HT1080 (cell line): ENCODE results near the gene SCYGR5. TPM values are rescaled to one million over a fixed set of nuclear protein-coding genes. Genes with fewer than 3 reads are reported as not detected.
"Not testable (repeated sequence)": the region's sequence is repeated elsewhere in the genome, so short reads cannot be mapped to it uniquely, and the experiment has no call there.

Source experiments
- DNase-seq: peaks from one replicate; pipeline ENCODE4 v3.0.0-alpha.2; 2015; ENCODE audit warnings: low read depth
- total RNA-seq: library from RNA; depleted of rRNA; stranded (reverse); fragments of >200 nt; shearing (Covaris generic); gene quantifications from 2 replicates; pipeline ENCODE4 v1.2.3, GENCODE V29; 2014; rRNA removed

SCYGR5 gene
- total RNA-seq, 1 experiment from 2014 or later = not detected

DNA sequence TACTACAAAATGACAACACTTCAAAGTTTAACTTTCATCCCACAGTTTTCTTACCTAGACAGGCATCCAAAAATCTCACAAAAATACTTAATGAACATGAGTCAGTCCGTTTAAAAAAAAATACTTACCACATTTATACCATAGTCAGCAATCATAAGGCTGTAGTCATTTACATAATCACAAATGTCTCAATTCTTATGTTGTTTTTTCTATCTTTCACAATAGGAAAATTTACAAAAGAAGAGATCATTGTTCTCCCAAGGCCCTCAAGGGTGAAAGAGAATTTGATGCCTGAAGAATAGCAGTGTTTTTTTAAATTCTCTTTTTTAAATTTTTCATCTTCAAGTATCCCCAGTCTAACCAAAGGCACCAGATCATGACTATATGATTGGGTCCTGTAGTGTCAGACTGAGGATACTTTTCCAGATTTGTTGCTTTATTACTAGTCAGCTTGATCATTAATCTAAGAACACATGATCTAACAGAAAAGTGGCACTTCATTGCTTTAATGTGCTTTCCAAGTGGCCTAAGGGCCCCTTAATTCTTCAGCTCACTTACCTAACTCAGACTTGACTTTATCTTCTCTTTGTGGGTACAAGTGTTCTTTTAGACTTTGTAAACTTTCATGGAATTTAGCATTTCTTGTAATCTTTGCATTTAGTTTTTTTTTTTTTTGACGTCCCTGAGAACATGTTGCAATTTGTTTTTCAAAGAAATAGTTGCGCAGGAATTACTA, 4.7 kb downstream of the SCYGR5 start:
- DNase-seq = no peak

DNA sequence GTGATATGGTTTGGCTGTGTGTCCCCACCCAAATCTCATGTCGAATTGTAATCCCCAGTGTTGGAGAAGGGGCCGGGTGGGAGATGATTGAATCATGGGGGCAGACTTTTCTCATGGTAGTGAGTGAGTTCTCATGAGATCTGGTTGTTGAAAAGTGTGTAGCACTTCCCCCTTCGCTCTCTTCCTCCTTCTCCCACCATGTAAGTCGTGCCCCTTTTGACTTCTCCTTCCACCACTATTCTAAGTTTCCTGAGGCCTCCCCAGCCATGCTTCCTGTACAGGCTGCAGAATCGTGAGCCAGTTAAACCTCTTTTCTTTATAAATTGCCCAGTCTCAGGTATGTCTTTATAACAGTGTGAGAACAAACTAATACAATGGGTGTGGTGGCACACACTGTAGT, 7.0 kb downstream of the SCYGR5 start:
- not testable (repeated sequence) for DNase-seq

DNA sequence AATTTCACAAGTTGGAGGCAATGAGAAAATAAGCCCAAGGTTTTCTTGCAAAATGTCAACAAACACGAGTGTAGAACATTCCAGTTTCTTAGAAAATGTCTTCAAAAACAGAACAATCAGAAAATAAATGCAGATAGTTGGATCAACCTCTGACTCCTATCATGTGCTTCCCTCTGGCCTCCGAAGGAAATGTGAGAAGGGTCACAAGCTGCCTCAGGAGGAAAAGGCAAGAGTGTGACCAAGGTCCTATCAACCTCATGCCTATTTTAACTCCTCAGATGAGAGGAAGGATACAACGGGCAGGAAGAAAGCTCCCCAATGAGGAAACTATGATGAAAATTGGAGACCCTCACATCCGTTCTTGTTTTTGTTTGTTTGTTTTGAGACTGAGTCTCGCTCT, 7.9 kb downstream of the SCYGR5 start:
- no peak for DNase-seq

DNA sequence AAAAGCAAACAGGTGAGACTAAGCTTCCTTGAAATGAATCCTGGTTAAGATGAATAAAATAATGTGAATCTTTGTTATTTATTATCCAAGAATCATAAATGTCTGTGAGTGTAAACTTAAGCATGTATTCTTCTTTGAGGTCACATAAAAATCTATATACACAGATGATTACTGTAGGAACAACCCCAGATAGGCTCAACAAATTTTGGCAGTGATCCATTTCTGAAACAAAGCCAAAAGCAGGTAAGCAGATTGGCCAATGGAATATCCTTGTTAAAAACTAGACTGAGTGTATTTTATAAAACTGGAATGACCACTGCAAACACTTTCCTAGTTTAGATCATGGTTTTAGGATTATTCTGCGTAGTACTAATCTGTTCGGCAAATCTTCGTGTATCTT, 11.3 kb downstream of the SCYGR5 start:
- no peak for DNase-seq

DNA sequence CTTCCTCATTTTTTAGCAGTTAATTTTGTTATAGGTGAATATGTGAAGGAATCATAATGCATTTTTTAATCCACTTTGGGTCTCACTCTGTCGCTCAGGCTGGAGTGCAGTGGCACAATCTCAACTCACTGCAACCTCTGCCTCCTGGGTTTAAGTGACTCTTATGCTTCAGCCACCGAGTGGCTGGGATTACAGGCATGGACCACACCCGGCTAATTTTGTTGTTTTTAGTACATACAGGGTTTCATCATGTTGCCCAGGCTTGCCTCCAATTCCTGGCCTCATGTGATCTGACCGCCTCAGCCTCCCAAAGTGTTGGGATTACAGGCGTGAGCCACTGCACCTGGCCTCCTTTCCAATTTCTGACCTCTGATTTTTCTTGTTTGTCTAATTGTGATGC, 17.7 kb downstream of the SCYGR5 start:
- DNase-seq = no peak

DNA sequence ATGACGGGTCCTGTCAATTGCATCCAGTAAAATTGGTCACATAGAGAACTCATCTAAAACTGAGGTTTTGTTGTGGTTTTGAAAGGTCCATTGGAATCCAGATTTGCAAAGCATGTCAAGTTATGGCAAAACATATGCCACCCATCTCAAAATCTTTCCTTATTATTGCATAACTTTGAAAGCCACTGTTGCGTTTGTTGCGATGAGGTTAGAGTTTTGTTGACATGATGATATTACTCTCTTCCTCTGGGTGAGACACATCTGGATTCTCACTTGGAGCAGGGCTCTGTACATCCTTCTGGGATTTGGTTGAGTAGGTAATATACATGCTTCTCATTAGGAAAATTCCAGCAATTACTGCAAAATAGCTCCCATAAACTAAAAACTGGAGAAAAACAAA, 20.6 kb downstream of the SCYGR5 start:
- no peak for DNase-seq

DNA sequence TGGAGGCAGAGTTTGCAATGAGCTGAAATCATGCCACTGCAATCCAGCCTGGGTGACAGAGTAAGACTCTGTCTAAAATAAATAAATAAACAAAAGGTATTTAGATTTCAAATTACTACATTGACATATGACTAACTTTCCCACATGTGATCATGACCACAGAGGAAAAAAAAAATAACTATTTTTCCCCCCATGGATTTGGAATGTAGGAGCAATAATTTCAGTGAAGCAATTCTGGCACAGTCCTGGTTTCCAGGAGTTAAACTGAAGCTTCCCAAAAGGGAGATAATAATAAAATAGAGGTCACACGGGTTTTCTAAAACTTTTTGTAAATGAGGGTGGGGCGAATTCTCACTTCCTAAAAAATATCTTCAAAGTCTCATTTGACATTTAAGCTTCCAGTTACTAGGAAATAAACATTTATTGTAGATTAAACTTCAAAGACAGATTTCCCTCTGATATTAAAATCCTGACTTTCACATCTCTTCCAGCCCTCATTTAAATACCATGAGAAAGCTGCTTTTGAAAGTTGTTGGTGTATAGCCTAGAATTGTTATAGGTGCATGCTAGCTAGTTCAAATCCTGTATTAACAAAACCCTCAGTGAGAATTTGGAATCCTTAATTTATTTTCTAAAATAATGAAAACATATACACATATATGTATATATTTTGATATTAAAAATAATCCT, 30.5 kb downstream of the SCYGR5 start:
- no peak for DNase-seq

DNA sequence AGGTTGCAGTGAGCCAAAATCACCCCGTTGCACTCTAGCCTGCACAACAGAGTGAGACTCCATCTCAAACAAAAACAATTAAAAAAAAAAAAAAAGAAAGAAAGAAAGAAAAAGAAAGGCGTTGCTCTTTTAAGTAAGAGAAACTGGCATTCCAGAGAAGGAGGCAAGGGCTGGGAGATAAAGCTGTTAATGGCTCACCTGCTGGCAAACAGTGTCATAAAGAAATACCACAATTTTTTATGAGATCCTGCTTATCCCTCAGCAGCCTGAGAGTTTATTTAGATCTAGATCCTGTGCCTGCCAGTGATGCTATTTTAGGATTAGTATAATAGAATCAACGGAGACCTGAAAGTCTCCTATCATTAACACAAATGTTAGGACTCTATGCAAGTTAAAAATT, 35.0 kb downstream of the SCYGR5 start:
- DNase-seq = no peak

DNA sequence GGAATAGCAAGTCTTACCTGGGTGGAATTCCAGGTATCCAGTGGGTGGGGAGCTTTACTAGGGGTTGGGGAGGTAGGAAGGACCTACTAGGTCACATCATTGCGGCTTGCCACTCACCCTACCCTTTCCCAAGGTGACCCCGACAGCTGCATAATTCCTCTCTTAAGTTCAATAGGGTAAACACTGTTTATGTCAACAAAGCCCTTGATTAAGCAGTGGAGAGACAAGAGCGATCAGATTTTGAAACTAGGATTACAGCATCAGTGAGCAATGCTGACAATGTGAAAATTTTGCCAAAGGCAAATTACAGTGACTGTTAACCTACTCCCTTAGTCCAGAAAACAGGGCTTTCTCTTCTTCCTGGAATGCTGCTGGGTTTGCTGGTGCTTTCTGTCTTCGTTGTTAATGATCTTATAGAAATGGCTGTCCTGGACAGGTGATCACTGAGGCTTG, 36.7 kb downstream of the SCYGR5 start:
- DNase-seq = no peak

DNA sequence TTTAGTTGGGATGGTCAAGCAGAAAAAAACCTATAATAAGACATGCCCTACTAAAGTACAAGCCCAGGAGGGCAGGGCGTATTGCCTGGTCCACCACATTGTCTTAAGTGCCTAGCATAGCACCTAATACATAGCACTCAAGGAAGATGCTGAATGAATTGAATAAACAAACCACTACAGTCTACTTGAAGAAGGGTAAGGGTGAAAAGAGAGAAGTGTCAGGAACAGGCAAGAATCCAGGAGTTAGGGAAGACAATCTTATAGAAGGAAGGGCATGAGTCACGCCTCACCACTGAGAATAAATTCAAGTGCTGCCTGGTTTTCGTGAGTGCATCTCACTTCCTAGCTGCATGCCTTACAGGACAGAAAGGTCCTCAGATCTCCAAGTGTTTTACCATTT, 37.4 kb downstream of the SCYGR5 start:
- peak; percentile 55 for DNase-seq

DNA sequence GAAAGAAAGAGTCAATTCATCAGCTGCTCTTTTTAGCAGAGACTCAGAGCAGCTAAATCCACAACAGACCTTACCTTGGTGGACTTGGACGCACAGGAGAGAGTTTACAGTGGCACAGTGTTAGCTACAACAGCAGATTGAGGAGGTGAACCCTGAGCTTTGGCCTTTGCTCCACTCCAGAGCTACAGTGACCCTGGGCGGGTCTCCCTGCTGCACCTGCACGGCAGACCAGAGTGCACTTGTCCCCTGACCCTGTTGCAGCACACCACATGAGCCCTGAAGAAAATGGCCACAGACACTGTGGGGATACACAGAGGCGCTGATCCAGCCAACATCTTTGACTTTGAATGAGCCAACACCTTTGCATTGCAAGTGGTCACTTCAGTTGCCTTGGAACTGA, 40.3 kb downstream of the SCYGR5 start:
- DNase-seq = no peak

DNA sequence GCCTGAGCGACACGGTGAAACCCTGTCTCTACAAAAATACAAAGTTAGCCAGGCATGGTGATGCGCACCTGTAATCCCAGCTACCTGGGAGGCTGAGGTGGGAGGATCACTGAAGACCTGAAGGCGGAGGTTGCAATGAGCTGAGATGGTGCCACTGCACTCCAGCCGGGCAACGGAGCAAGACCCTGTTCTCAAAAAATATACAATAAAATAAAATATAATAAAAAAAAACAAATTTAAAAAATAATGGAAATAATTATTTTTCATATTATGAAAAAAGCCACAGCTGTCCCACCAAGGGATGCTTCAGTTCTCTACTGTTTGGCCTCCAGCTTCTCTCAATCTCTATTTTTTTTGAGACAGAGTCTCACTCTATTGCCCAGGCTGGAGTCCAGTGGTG, 40.8 kb downstream of the SCYGR5 start:
- DNase-seq = no peak

DNA sequence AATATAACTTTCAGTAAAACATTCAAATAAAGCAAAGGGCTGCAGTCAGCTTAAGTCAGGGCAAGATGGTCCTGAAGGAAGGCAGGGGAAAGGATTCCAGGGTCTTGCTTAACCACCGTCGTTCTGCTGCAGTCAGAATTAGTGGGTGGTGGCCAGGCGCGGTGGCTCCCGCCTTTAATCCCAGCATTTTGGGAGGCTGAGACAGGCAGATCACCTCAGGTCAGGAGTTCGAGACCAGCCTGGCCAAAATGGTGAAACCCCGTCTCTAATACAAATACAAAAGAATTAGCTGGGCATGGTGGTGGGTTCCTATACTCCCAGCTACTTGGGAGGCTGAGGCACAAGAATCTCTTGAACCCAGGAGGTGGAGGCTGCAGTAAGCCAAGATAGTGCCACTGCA, 44.4 kb downstream of the SCYGR5 start:
- no peak for DNase-seq

DNA sequence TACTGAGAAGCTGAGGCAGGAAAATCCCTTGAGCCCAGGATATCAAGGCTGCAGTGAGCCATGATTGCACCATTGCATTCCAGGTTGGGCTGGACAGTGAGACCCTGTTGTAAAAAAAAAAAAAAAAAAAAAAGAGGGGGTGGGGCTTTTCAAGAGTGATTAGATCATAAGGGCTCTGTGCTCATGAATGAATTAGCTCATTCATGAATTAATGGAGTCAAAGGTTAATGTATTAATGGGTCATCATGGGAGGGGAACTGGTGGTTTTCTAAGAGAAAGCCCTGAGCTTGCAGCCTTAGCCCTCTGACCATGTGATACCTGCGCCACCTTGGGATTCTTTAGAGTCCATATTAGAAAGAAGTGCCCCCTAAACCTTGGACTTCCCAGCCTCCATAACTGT, 46.7 kb downstream of the SCYGR5 start:
- no peak for DNase-seq

DNA sequence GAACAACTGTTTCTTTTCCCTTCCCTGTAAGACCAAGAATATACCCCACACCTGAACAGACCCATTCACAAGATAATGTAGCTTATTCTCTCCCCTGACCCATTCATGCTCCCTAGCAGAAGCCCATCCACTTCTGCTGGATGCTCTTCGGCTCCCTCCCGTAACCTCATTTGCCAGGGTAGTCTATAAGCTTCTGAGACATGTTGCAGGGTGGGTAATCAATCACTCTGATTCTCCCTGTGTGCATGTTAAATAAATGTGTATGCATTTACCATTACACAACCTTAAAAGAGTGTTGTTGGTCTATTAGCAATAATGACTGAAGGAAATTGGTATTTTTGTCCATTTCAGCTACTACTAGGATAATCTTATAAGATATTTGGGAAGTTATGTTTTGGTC, 49.9 kb downstream of the SCYGR5 start:
- DNase-seq = no peak

Other genes with a start within 250 kb of the SCYGR5 start
- gene AGFG1, start 194.6 kb upstream of the SCYGR5 start, total RNA-seq = 72.4 and 106 TPM in 2 replicates
- not detected in 2 replicates for gene SCYGR2, start 67.9 kb upstream of the SCYGR5 start, total RNA-seq
- gene SCYGR3, start 52.0 kb upstream of the SCYGR5 start, total RNA-seq = not detected in 2 replicates
- gene SCYGR4, start 49.3 kb upstream of the SCYGR5 start, total RNA-seq = not detected in 2 replicates
- gene SLC19A3, start 51.2 kb downstream of the SCYGR5 start, total RNA-seq = not detected in 2 replicates
- gene SCYGR6, start 58.0 kb downstream of the SCYGR5 start, total RNA-seq = not detected in 2 replicates
- gene SCYGR7, start 61.5 kb downstream of the SCYGR5 start, total RNA-seq = not detected in 2 replicates
- gene SCYGR8, start 79.1 kb downstream of the SCYGR5 start, total RNA-seq = not detected in 2 replicates
- gene CCL20, start 147.0 kb downstream of the SCYGR5 start, total RNA-seq = 0.23 and 0.92 TPM in 2 replicates
- gene DAW1, start 204.8 kb downstream of the SCYGR5 start, total RNA-seq = 0.17 TPM in 1 of 2 replicates, not detected in the other